ENCODE data around the gene PITPNM3.

DNA sequence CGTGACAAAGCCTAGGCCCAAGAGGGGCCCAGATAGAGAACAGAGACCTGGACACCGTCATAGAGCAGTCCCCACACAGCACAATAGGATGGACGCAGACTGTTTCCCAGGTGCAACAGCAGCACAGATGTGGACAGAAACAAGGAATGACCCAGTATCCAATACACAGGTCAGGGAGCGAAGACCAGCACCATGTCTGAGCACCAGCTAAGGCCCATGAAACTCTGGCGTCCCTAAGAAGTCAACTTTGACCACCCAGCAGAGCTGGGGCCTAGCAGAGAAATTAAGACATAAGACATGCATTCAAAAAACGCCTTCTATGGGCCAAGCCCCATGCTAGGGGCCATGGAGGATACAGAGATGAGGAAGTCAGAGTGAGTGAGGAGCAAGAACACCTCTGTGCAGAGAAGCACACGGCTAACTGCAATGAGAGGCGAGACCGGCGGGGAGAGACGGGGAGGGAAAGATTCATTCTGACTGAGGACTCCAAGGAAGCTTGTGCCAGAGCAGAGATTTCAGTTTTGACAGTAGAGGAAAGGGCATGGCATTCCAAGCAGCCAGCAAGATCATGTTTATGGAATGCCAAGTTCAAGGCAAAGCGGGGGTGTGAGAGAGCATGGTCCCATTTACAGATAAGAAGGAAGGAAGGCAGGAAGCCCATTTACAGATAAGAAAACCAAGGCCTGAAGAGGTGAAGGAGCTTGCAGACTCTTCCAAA lies 50.8 kb downstream of the PITPNM3 start:
- TF ChIP-seq, protein P1, sequence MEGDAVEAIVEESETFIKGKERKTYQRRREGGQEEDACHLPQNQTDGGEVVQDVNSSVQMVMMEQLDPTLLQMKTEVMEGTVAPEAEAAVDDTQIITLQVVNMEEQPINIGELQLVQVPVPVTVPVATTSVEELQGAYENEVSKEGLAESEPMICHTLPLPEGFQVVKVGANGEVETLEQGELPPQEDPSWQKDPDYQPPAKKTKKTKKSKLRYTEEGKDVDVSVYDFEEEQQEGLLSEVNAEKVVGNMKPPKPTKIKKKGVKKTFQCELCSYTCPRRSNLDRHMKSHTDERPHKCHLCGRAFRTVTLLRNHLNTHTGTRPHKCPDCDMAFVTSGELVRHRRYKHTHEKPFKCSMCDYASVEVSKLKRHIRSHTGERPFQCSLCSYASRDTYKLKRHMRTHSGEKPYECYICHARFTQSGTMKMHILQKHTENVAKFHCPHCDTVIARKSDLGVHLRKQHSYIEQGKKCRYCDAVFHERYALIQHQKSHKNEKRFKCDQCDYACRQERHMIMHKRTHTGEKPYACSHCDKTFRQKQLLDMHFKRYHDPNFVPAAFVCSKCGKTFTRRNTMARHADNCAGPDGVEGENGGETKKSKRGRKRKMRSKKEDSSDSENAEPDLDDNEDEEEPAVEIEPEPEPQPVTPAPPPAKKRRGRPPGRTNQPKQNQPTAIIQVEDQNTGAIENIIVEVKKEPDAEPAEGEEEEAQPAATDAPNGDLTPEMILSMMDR (IDR thresholded peaks at IDR 0.05): no peak
- TF ChIP-seq EP300 (IDR thresholded peaks at IDR 0.05): no peak
- TF ChIP-seq POLR2A (IDR thresholded peaks at IDR 0.05): no peak
